Left cardiac atrium (tissue), 4 donors: Measurements from ENCODE around the gene ZFR. TPM values are rescaled to one million over a fixed set of nuclear protein-coding genes. Genes with fewer than 3 reads are reported as not detected.
A peak's percentile ranks its signal among the peaks of the same experiment; 100 is the strongest.
"Not testable (repeated sequence)": the region's sequence is repeated elsewhere in the genome, so short reads cannot be mapped to it uniquely, and the experiment has no call there.

Experiments used
- ATAC-seq, 2 donors: fragments of 200-7000 bp; cut with Tn5 transposase; one replicate each; pipeline ENCODE4 v1.9.1; 2020; ENCODE audit warnings: mild to moderate bottlenecking in 2 of 2, moderate library complexity in 2 of 2
- DNase-seq: peaks from one replicate; pipeline ENCODE4 v3.0.0-alpha.2; 2020
- intact Hi-C, 2 donors: fragments of 100-400 bp; cut with DNase I; formaldehyde crosslinking; loops; one replicate each; pipeline versions ENCODE4 v1.14.1 to v1.15.1; 2022 to 2023
- total RNA-seq, 2 donors: library from RNA; stranded (reverse); fragmentation: NEBNext Ultra II Directional; extraction: Animal tissue kit (Norgen Biotek cat#: 25700); gene quantifications; one replicate each; pipeline ENCODE4 v1.2.1, GENCODE V29; 2021
- donor health status: DM: no; HTN: yes; CAD: no.
- donor health status: DM: no; HTN: yes; CAD: no; lungs with severe emphysema.
- donor health status: DM: yes; HTN: yes; CAD: no.
- donor health status: Dilated cardiomyopathy.

ZFR gene
- total RNA-seq, 2 donors from 2014 or later: 47.9 to 56.5 TPM

GRCh38 chr5:32454821-32455220 is 10.3 kb upstream of the ZFR start:
- ATAC-seq: no peak
- no peak for DNase-seq
- intact Hi-C loops: no loop called here

GRCh38 chr5:32453916-32454315 is 9.4 kb upstream of the ZFR start:
- intact Hi-C loops: no loop called here
- no peak for ATAC-seq
- DNase-seq: no peak

GRCh38 chr5:32452316-32452715 is 7.8 kb upstream of the ZFR start:
- ATAC-seq, intact Hi-C loops, DNase-seq: not testable (repeated sequence)

- DNase-seq (no peak), ATAC-seq (no peak)
- intact Hi-C loops: no loop called here
Measured at GRCh38 chr5:32450952-32451351, 6.4 kb upstream of the ZFR start.

GRCh38 chr5:32449262-32449661 is 4.7 kb upstream of the ZFR start:
- DNase-seq: no peak
- intact Hi-C loops: no loop called here
- no peak for ATAC-seq

GRCh38 chr5:32446630-32447029 is 2.1 kb upstream of the ZFR start:
- intact Hi-C loops: no loop called here
- ATAC-seq: no peak

GRCh38 chr5:32445831-32446614 is 1.5 kb upstream of the ZFR start:
- no peak for DNase-seq
- ATAC-seq: no peak
- intact Hi-C loops: no loop called here

More at GRCh38 chr5:32446630-32447029, 2.1 kb upstream of the ZFR start:
- DNase-seq: no peak

- no peak for DNase-seq
- ATAC-seq: no peak
- intact Hi-C loops: no loop called here
Measured at GRCh38 chr5:32445287-32445758, 783 bp upstream of the ZFR start.

- intact Hi-C loops: no loop called here
- peak; percentile 50 for DNase-seq
- peak; percentile 78 to 87 for ATAC-seq
Measured at GRCh38 chr5:32443541-32444430, 754 bp downstream of the ZFR start.

GRCh38 chr5:32443145-32443540 is 1.4 kb downstream of the ZFR start:
- no peak for ATAC-seq
- intact Hi-C loops: no loop called here
- DNase-seq: no peak

GRCh38 chr5:32439086-32439642 is 5.4 kb downstream of the ZFR start:
- DNase-seq: no peak
- ATAC-seq: no peak
- intact Hi-C loops: no loop called here

GRCh38 chr5:32436553-32437242 is 7.8 kb downstream of the ZFR start:
- intact Hi-C loops: no loop called here
- peak in 1 of 2 donors; percentile 46 for ATAC-seq
- no peak for DNase-seq

- intact Hi-C loops: no loop called here
- DNase-seq (no peak), ATAC-seq (no peak)
Measured at GRCh38 chr5:32435383-32435782, 9.2 kb downstream of the ZFR start.

- DNase-seq (no peak), ATAC-seq (no peak)
- intact Hi-C loops: no loop called here
Measured at GRCh38 chr5:32434221-32434620, 10.3 kb downstream of the ZFR start.

- no peak for ATAC-seq
- no peak for DNase-seq
- intact Hi-C loops: no loop called here
Measured at GRCh38 chr5:32432633-32433032, 11.9 kb downstream of the ZFR start.

- ATAC-seq, intact Hi-C loops, DNase-seq: not testable (repeated sequence)
Measured at GRCh38 chr5:32430825-32431224, 13.7 kb downstream of the ZFR start.

- no peak for DNase-seq
- intact Hi-C loops: no loop called here
- no peak for ATAC-seq
Measured at GRCh38 chr5:32428426-32428825, 16.1 kb downstream of the ZFR start.

GRCh38 chr5:32426440-32427151 is 17.9 kb downstream of the ZFR start:
- no peak for DNase-seq
- no peak for ATAC-seq
- intact Hi-C loops: no loop called here

GRCh38 chr5:32422697-32423096 is 21.8 kb downstream of the ZFR start:
- no peak for ATAC-seq
- intact Hi-C loops: no loop called here
- no peak for DNase-seq
